RCC 7860 (cell line): ENCODE data around the gene SYTL3.
"Not testable (repeated sequence)": the region's sequence is repeated elsewhere in the genome, so short reads cannot be mapped to it uniquely, and the experiment has no call there.

Source experiments
- DNase-seq: peaks from one replicate; pipeline ENCODE4 v3.0.0-alpha.2; 2015; ENCODE audit warnings: low spot score
- FAIRE-seq: peaks from 2 replicates; lab custom pipeline; 2012; peaks lifted over from hg19 to GRCh38; lab: Jason Lieb, UNC

SYTL3 gene

GRCh38 chr6:158649289-158650143 lies at the start of gene SYTL3:
SYTL3 (plus strand) TSS chr6:158650054; CDS start chr6:158663269, 13,215 bp downstream.
- DNase-seq (peak; percentile 95), FAIRE-seq (peak; percentile 89)

- no peak for FAIRE-seq
- no peak for DNase-seq
These were observed 46.4 kb upstream of the SYTL3 start for GRCh38 chr6:158603261-158604047.

GRCh38 chr6:158604048-158604406 lies 45.8 kb upstream of the SYTL3 start:
- FAIRE-seq (no peak), DNase-seq (no peak)

GRCh38 chr6:158605266-158605878 lies 44.5 kb upstream of the SYTL3 start:
- DNase-seq (peak; percentile 37), FAIRE-seq (peak; percentile 21)

GRCh38 chr6:158606011-158606410 lies 43.8 kb upstream of the SYTL3 start:
- FAIRE-seq, DNase-seq: not testable (repeated sequence)

GRCh38 chr6:158606935-158607334 lies 42.9 kb upstream of the SYTL3 start:
- DNase-seq (no peak), FAIRE-seq (no peak)

GRCh38 chr6:158607411-158608170 lies 42.3 kb upstream of the SYTL3 start:
- no peak for FAIRE-seq
- DNase-seq, result no peak

- DNase-seq (no peak), FAIRE-seq (no peak)
These were observed 41.6 kb upstream of the SYTL3 start for GRCh38 chr6:158608221-158608620.

GRCh38 chr6:158609455-158610155 lies 40.2 kb upstream of the SYTL3 start:
- no peak for FAIRE-seq
- DNase-seq, result no peak

- no peak for DNase-seq
- no peak for FAIRE-seq
These were observed 39.4 kb upstream of the SYTL3 start for GRCh38 chr6:158610319-158610968.

GRCh38 chr6:158611039-158611438 lies 38.8 kb upstream of the SYTL3 start:
- DNase-seq (no peak), FAIRE-seq (no peak)

GRCh38 chr6:158611541-158612370 lies 38.1 kb upstream of the SYTL3 start:
- FAIRE-seq, result no peak
- DNase-seq, result no peak

- not testable (repeated sequence) for FAIRE-seq, DNase-seq
These were observed 35.2 kb upstream of the SYTL3 start for GRCh38 chr6:158614606-158615005.

GRCh38 chr6:158618289-158618688 lies 31.6 kb upstream of the SYTL3 start:
- not testable (repeated sequence) for DNase-seq, FAIRE-seq

GRCh38 chr6:158619922-158620801 lies 29.7 kb upstream of the SYTL3 start:
- no peak for FAIRE-seq
- DNase-seq, result no peak

GRCh38 chr6:158620963-158621693 lies 28.7 kb upstream of the SYTL3 start:
- no peak for DNase-seq
- FAIRE-seq, result no peak
